NCI-H1417 (cell line): ENCODE data around the gene CNTNAP5.
"Not testable (repeated sequence)": the region's sequence is repeated elsewhere in the genome, so short reads cannot be mapped to it uniquely, and the experiment has no call there.

Experiments
- DNase-seq, 3 experiments: peaks; one replicate each; lab custom pipeline; 2025; lab: John Stamatoyannopoulos, UW

CNTNAP5 gene

GRCh38 chr2:124325667-124326440, 300.8 kb downstream of the CNTNAP5 start:
- peak in 1 of 3 experiments; percentile 11 for DNase-seq

GRCh38 chr2:124327303-124327702, 302.2 kb downstream of the CNTNAP5 start:
- DNase-seq = no peak

GRCh38 chr2:124328397-124328796, 303.3 kb downstream of the CNTNAP5 start:
- DNase-seq = no peak

DNA sequence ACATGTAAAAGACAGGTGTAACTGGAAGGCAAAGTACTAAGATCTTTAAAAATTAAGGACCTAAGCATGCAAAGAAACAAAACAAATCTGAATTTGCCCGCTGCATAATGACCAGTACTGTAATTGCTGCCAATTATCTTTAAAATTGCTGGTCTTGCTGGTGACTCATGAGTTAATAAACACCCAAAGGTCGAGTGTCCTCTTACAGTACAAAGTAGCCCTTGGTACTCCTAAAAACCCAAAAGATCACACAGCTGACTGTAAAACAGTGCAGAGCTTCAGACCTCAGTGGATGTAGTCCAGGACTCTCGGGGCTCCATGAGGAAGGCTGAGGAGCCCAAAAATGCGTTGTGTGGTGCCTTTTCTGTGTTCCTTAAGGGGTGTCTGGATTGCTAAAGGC, 308.7 kb downstream of the CNTNAP5 start:
- no peak for DNase-seq

- DNase-seq = no peak
These were observed 310.0 kb downstream of the CNTNAP5 start for GRCh38 chr2:124335058-124335457.

GRCh38 chr2:124339709-124340108, 314.6 kb downstream of the CNTNAP5 start:
- DNase-seq = no peak

- DNase-seq = no peak
These were observed 318.9 kb downstream of the CNTNAP5 start for GRCh38 chr2:124343827-124344498.

DNA sequence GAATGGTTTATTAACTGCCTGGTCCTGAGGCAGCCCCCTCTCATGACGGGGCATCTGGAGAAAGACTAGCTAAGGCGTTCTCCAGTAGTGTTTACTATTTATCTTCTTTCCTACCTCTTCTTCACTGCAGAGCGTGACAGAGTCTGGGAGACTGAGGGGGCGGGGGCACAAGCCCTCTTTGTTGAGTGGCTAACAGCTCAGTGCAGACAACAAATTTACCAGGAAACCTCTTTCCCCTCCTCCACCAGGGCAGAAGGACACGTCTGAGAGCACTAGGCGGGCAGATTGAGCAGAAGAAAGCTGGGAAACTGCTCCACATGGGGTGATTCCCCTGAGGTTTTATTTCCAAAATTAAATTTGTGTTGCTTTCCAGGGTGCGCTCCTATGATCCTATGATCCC, 322.1 kb downstream of the CNTNAP5 start:
- DNase-seq = peak in 1 of 3 experiments; percentile 73

- DNase-seq = no peak
These were observed 328.6 kb downstream of the CNTNAP5 start for GRCh38 chr2:124353656-124354055.

GRCh38 chr2:124354466-124354865, 329.4 kb downstream of the CNTNAP5 start:
- DNase-seq = no peak

- not testable (repeated sequence) for DNase-seq
These were observed 336.9 kb downstream of the CNTNAP5 start for GRCh38 chr2:124361966-124362365.

GRCh38 chr2:124369181-124369580, 344.1 kb downstream of the CNTNAP5 start:
- no peak for DNase-seq

DNA sequence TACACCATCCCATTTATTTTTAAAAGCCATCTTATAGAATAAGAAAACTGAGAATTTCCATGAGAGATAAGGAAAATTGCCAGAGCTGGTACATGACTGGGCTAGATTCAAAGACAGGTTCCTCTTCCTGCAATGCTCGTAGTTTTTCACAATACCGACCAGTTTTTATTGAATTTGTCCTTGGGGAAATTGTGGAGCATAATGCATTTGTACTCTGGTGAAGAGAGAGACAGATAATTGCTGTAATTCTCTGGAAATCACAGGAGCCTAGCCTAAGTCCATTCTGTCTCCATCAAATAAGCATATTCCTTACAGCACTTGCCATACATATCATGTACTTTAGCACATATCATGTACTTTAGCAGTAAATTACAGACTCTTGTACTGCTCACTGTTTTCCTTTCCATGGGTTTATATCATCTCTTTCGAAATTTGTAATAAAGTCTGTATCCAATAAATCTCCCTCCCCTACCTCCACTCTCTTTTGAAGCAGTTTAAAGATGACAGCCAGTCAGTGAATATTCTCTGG, 355.2 kb downstream of the CNTNAP5 start:
- no peak for DNase-seq

DNA sequence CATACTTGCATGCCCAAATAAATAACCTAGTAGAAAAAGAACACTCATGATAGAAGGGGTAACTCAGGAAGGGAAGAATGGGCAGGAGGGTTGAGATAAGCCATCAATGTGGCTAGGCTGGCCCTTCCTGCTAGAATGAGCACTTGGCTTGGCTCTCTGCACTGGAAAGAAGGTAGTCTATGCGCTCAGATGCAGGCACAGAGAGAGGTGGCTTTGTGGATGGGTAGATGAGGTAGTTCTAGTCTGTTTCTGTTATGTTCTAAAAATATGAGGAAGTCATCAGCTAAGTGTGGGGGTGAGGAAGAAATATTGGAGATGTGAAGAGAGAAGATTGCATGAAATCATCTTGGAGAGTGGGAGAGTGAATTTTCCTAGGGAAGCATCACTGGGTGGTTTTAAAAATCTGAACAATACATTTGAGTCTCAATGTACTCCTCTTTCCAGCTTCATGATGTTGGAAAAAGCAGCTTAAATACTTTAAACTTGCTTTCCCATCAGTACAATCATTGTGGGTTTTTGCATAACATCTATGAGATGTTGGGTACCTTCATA, 357.1 kb downstream of the CNTNAP5 start:
- DNase-seq = no peak

DNA sequence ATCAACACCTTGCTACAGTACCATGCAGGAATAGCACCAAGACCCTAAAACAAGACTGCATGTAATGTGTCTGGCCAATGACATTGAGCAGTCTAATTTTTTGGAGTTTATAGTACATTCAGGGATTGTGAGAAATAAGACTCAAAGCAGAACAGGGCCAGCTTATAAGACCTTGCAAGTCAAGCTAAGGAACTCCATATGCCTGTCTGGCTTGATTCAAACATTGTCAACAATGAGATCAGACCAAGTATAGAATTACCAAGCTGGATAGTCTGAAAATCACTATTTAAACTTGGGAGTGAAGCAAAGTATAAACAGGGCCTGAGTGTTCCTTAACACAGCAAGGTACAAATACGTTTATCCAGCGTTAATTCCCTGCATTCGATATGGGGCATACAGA, 370.9 kb downstream of the CNTNAP5 start:
- DNase-seq = no peak

- no peak for DNase-seq
These were observed 377.2 kb downstream of the CNTNAP5 start for GRCh38 chr2:124402274-124402673.

DNA sequence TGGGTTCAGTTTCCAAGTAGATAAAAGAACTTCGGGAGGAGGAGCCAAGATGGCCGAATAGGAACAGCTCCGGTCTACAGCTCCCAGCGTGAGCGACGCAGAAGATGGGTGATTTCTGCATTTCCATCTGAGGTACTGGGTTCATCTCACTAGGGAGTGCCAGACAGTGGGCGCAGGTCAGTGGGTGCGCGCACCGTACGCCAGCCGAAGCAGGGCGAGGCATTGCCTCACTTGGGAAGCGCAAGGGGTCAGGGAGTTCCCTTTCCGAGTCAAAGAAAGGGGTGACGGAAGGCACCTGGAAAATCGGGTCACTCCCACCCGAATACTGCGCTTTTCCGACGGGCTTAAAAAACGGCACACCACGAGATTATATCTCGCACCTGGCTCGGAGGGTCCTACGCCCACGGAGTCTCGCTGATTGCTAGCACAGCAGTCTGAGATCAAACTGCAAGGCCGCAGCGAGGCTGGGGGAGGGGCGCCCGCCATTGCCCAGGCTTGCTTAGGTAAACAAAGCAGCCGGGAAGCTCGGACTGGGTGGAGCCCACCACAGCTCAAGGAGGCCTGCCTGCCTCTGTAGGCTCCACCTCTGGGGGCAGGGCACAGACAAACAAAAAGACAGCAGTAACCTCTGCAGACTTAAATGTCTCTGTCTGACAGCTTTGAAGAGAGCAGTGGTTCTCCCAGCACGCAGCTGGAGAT, 382.9 kb downstream of the CNTNAP5 start:
- not testable (repeated sequence) for DNase-seq

GRCh38 chr2:124424074-124424473, 399.0 kb downstream of the CNTNAP5 start:
- no peak for DNase-seq

DNA sequence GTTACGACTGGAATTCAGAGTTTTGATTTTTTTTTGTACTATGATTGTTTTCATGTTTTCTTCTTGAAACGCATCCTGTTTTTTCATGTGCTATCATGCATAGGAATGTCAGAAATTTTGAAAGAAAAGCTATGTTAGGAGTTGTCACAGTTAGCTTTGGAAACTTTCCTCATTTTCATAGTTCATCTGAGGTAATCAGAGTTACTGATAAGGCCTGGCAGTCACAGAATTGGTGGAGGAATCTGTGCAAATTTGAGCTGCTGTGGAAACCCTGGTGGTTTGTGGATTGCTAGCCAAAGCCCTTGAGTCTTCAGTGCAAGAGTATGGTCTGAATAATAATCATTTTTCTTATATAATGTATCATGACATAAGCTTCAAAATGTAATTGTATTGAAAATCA, 401.0 kb downstream of the CNTNAP5 start:
- DNase-seq = no peak

GRCh38 chr2:124426625-124427024, 401.5 kb downstream of the CNTNAP5 start:
- DNase-seq = no peak

DNA sequence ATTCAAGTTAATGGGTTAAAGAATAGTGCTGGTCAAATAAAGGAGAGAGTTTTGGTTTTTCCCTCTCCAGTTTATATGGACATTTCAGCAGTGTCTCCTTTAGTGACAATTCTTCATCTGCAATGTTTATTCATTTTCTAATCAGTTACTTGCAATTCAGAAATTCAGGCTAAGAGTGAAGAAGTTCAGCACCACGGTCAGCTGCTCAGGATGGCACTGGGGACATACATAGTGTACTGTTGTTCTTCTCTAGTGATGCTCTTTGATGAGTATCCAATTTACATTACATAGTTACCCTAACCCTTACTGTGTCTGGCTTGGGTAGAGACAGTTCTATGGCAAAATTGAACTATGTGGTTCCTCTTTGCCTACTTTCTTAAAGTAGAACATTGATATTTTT, 412.7 kb downstream of the CNTNAP5 start:
- DNase-seq = no peak

DNA sequence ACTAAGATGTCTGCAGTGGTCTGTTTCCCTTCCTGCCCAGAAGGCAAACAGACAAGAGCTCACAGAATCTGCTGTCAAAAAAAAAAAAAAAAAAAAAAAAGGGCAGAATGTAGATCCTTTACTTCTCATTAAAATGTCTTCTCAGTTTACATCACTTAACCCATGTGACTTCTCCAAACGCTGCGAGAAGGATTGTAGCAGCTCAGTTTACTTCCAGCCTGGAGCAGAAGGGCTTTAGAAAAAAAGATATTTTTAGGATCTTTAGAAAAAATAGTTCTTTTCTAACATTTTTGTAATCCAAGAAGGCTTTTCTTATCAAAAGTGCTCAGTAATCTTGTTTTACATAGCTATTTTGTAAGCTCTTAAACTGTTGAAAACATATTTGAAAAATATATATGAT, 425.4 kb downstream of the CNTNAP5 start:
- peak in 1 of 3 experiments; percentile 1 for DNase-seq
